ENCODE results near the gene TRPM4.

TRPM4 gene

DNA sequence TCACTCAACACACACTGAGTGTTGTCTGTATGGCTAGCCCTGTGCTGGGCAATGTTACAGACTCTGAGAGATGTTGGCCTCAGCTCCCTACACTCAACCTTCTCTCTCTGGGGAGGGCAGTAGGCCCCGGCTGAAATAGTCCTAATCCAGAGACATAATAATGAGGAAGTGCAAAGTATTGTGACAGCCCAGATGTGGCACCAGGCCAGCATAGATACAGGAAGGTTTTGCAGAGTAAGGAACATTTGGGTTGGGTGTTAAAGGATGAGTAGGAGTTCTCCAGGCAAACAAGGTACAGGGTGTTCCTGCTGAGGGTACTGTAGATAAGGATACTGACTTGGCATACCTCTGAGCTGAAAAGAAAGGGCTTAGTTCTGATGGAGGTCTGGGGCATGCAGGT, 41.0 kb upstream of the TRPM4 start:
- TF ChIP-seq, protein P1, sequence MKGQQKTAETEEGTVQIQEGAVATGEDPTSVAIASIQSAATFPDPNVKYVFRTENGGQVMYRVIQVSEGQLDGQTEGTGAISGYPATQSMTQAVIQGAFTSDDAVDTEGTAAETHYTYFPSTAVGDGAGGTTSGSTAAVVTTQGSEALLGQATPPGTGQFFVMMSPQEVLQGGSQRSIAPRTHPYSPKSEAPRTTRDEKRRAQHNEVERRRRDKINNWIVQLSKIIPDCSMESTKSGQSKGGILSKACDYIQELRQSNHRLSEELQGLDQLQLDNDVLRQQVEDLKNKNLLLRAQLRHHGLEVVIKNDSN (IDR thresholded peaks at IDR 0.05): no peak
- TF ChIP-seq TEAD4 (IDR thresholded peaks at IDR 0.05): no peak
- TF ChIP-seq CREB1 (IDR thresholded peaks at IDR 0.05; ENCODE audit: low read depth): no peak
- no peak for TF ChIP-seq EGR1 (IDR thresholded peaks at IDR 0.05)
- TF ChIP-seq EP300 (IDR thresholded peaks at IDR 0.05; ENCODE audit: borderline replicate concordance): no peak
- TF ChIP-seq NFIC (IDR thresholded peaks at IDR 0.05): no peak
- TF ChIP-seq, protein P2, sequence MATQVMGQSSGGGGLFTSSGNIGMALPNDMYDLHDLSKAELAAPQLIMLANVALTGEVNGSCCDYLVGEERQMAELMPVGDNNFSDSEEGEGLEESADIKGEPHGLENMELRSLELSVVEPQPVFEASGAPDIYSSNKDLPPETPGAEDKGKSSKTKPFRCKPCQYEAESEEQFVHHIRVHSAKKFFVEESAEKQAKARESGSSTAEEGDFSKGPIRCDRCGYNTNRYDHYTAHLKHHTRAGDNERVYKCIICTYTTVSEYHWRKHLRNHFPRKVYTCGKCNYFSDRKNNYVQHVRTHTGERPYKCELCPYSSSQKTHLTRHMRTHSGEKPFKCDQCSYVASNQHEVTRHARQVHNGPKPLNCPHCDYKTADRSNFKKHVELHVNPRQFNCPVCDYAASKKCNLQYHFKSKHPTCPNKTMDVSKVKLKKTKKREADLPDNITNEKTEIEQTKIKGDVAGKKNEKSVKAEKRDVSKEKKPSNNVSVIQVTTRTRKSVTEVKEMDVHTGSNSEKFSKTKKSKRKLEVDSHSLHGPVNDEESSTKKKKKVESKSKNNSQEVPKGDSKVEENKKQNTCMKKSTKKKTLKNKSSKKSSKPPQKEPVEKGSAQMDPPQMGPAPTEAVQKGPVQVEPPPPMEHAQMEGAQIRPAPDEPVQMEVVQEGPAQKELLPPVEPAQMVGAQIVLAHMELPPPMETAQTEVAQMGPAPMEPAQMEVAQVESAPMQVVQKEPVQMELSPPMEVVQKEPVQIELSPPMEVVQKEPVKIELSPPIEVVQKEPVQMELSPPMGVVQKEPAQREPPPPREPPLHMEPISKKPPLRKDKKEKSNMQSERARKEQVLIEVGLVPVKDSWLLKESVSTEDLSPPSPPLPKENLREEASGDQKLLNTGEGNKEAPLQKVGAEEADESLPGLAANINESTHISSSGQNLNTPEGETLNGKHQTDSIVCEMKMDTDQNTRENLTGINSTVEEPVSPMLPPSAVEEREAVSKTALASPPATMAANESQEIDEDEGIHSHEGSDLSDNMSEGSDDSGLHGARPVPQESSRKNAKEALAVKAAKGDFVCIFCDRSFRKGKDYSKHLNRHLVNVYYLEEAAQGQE (IDR thresholded peaks at IDR 0.05; ENCODE audit: low read depth): no peak
- no peak for TF ChIP-seq FOXM1 (IDR thresholded peaks at IDR 0.05; ENCODE audit: borderline replicate concordance, low read depth)
- TF ChIP-seq CEBPB (IDR thresholded peaks at IDR 0.05): no peak
- no peak for TF ChIP-seq YY1 (IDR thresholded peaks at IDR 0.05; ENCODE audit: low read depth)
- no peak for TF ChIP-seq TCF12 (IDR thresholded peaks at IDR 0.05; ENCODE audit: low read depth)
- no peak for TF ChIP-seq TAF1 (IDR thresholded peaks at IDR 0.05; ENCODE audit: low read depth)

DNA sequence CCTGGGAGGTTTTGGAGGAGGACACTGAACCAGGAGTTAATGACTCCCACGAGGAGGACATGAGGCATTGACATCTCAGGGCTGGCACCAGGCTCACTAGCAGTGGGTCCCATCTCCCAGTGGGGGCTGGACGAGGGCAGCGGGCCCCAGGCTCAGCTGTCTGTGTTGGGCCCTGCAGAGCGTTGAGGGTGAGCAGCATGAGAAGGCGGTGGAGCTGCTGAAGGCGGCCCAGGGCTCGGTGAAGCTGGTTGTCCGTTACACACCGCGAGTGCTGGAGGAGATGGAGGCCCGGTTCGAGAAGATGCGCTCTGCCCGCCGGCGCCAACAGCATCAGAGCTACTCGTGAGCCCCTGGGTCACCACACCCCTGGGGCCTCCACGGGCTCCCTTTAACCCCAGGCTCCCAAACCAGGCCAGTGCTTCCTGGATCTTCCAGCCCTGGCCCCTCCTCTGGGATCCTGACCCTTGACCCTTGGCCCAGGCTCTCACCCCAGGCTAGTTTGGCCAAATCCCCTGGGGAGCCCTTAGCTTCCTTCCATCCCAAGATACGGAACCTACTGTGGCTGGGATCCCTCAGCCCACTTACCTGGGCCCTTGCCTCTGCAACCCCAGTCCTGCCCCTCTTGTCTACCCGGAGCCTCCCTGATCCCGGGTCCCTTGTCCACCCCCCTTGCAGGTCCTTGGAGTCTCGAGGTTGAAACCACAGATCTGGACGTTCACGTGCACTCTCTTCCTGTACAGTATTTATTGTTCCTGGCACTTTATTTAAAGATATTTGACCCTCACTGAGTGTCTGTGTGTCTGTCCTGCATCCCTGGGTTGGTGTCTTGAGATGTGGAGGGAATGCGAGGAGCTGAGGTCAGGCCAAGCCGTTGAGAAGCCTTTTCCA, 39.7 kb upstream of the TRPM4 start:
- TF ChIP-seq NFIC (IDR thresholded peaks at IDR 0.05) (no peak), RAD21 (IDR thresholded peaks at IDR 0.05; ENCODE audit: low read depth) (no peak), EP300 (IDR thresholded peaks at IDR 0.05; ENCODE audit: borderline replicate concordance) (no peak), EGR1 (IDR thresholded peaks at IDR 0.05) (no peak), TEAD4 (IDR thresholded peaks at IDR 0.05) (no peak), ZBTB7A (IDR thresholded peaks at IDR 0.05; ENCODE audit: low read depth) (no peak), YY1 (IDR thresholded peaks at IDR 0.05; ENCODE audit: low read depth) (no peak), TCF12 (IDR thresholded peaks at IDR 0.05; ENCODE audit: low read depth) (no peak), CREB1 (IDR thresholded peaks at IDR 0.05; ENCODE audit: low read depth) (no peak), FOXM1 (IDR thresholded peaks at IDR 0.05; ENCODE audit: borderline replicate concordance, low read depth) (no peak)
- TF ChIP-seq, protein P1 (IDR thresholded peaks at IDR 0.05): no peak
- TF ChIP-seq, protein P2 (IDR thresholded peaks at IDR 0.05; ENCODE audit: low read depth): no peak
- TF ChIP-seq, protein P3, sequence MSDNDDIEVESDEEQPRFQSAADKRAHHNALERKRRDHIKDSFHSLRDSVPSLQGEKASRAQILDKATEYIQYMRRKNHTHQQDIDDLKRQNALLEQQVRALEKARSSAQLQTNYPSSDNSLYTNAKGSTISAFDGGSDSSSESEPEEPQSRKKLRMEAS (IDR thresholded peaks at IDR 0.05): no peak

DNA sequence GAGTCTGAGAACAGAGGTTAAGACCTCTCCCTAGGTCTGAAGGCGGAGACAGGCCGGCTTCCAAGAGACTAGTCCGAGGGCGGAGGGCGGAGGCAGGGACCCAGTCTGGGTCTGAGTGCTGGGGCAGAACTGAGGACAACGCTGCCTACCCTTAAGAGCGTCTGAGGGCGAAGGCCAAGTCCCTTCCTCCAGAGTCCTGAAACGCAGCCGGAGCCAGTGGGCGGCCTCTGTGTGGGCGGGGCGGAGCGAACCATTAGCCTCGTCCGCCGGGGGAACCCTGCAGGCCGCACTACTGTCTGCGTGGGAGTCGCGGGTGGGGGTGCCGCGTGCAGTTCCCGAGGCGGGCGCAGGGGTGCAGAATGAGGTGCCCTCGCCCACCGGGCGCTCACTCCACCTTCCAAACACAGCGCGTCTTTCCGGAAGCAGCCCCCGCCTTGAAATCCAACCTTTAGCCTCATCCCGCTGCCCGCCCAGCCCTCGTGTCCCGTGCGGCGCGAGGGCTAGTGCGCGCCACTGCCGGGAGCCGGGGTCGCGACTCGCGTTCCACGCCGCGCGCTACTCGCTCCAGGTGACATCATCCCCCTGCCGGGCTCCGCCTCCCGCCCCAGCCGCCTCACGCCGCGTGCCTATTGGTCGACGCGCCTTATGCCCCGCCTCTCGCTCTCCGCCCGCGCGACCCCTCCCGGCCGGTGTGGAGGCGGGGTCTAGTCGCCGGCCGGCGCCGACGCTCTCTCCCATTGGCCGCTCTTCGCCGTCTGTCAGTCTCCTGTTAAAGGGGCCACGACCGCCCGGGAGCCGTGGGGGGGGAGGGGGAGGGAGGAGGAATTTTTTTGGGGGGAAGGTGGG, 38.8 kb upstream of the TRPM4 start, which contains the start of gene C19orf73:
Gene C19orf73 (minus strand): TSS at position 579 of the 846 bp plus-strand sequence. CDS start 121 bp downstream, at position 458.
- TF ChIP-seq EGR1 (IDR thresholded peaks at IDR 0.05) (peak; percentile 93), EP300 (IDR thresholded peaks at IDR 0.05; ENCODE audit: borderline replicate concordance) (peak; percentile 11; the same call in 1 of the 2 replicates), CREB1 (IDR thresholded peaks at IDR 0.05; ENCODE audit: low read depth) (no peak), RAD21 (IDR thresholded peaks at IDR 0.05; ENCODE audit: low read depth) (no peak), CEBPB (IDR thresholded peaks at IDR 0.05) (no peak), NFIC (IDR thresholded peaks at IDR 0.05) (no peak; the same call in 1 of the 2 replicates), FOXM1 (IDR thresholded peaks at IDR 0.05; ENCODE audit: borderline replicate concordance, low read depth) (no peak), ZBTB7A (IDR thresholded peaks at IDR 0.05; ENCODE audit: low read depth) (0 out of 2 replicates have a peak, but pooled peaks have one; percentile 21), TEAD4 (IDR thresholded peaks at IDR 0.05) (peak; percentile 37), TCF12 (IDR thresholded peaks at IDR 0.05; ENCODE audit: low read depth) (no peak; the same call in 1 of the 2 replicates), TAF1 (IDR thresholded peaks at IDR 0.05; ENCODE audit: low read depth) (no peak), YY1 (IDR thresholded peaks at IDR 0.05; ENCODE audit: low read depth) (no peak)
- TF ChIP-seq, protein P2 (IDR thresholded peaks at IDR 0.05; ENCODE audit: low read depth): 0 out of 2 replicates have a peak, but pooled peaks have one; percentile 9
- TF ChIP-seq, protein P3 (IDR thresholded peaks at IDR 0.05): peak; percentile 99
- TF ChIP-seq, protein P1 (IDR thresholded peaks at IDR 0.05): no peak; the same call in 1 of the 2 replicates
